ENCODE data around the gene TCEAL9.

- TF ChIP-seq EP300 (IDR thresholded peaks at IDR 0.05; ENCODE audit: low read depth) (no peak), POLR2A (IDR thresholded peaks at IDR 0.05) (no peak), CTCF (IDR thresholded peaks at IDR 0.05) (no peak)
Observed at GRCh38 chrX:103372886-103373285, 16.6 kb downstream of the TCEAL9 start.

Measured in transverse colon (tissue), 3 donors.